Islet precursor cell (in vitro differentiated cells): ENCODE measurements around the gene NOTCH1.

Experiments used
- DNase-seq: peaks from one replicate; pipeline ENCODE4 v3.0.0-alpha.2; 2018

The NOTCH1 gene

GRCh38 chr9:136544548-136544963, 1.3 kb downstream of the NOTCH1 start:
- DNase-seq = peak; percentile 81

GRCh38 chr9:136543830-136544547, 1.9 kb downstream of the NOTCH1 start:
- peak; percentile 94 for DNase-seq

DNA sequence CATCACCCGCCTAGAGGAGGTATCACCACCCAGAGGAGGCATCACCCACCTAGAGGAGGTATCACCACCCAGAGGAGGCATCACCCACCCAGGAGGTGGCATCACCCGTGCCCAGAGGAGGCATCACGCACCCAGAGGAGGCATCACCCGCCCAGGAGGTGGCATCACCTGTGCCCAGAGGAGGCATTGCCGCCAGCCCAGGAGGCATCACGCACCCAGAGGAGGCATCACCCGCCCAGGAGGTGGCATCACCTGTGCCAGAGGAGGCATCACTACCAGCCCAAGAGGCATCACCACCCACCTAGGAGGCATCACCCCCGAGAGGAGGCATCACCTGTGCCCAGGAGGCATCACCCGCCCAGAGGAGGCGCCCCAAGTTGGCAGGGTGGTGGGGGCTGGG, 2.6 kb downstream of the NOTCH1 start:
- no peak for DNase-seq

DNA sequence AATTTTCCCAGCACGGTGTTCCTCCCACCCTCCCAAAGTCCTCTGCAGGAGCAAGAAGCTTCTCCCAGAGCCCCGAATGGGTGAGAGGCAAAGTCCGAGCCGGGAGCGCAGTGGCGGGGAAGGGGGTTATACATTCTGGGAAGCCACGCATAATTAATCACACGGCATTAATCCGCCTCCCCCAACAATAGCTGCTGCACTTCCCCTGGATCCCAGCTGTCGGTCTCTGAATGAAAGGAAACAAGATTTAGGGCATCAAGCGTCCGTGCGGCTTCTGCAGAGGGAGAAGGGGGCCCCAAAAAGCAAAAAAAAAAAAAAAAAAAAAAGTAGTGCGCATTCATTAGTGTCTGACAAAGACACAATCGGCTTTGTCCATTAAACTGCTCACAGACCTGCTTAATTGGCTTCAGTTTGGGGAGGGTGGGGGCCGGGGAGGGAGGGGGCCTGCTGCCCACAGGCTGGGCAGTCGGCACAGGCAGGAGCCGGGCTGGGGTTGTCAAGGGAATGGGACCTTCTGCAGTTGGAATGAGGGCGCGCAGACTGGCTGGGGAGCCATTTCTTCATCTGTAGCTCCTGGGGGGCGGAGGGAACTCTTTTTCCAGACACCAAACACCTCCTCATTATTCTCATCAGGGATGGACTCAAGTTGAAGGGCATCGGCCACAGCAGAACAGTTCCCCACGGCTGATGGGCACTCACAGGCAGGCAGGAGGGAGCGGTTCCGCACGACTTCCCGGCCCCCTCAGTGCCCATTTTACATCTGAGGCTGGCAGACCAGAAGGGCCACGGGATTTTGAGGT, 3.4 kb downstream of the NOTCH1 start:
- no peak for DNase-seq

DNA sequence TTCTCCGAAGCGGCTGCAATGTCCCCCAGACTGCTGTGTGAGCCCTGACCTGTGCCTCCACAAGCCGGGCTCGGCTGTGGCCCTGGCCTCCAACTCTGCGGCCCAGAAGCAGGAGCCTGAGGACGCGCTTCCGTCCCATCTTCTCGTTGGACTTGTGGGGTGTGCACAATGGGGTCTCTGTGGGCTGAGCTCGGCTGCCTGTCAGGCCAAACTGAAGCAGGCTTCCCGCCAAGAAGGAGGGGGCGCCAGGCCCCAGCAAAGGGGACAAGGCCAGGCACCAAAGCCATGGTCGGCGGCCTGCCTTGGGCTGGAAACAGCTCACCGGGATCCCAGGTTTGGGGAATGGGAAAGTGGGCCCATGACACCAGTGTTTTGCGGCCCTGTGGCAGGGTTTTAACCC, 4.1 kb downstream of the NOTCH1 start:
- DNase-seq = no peak

- DNase-seq = no peak
Observed at GRCh38 chr9:136541179-136541578, 4.7 kb downstream of the NOTCH1 start.

- DNase-seq = peak; percentile 81
Observed at GRCh38 chr9:136539427-136540421, 6.1 kb downstream of the NOTCH1 start.

GRCh38 chr9:136538599-136539426, 7.0 kb downstream of the NOTCH1 start:
- DNase-seq = no peak

DNA sequence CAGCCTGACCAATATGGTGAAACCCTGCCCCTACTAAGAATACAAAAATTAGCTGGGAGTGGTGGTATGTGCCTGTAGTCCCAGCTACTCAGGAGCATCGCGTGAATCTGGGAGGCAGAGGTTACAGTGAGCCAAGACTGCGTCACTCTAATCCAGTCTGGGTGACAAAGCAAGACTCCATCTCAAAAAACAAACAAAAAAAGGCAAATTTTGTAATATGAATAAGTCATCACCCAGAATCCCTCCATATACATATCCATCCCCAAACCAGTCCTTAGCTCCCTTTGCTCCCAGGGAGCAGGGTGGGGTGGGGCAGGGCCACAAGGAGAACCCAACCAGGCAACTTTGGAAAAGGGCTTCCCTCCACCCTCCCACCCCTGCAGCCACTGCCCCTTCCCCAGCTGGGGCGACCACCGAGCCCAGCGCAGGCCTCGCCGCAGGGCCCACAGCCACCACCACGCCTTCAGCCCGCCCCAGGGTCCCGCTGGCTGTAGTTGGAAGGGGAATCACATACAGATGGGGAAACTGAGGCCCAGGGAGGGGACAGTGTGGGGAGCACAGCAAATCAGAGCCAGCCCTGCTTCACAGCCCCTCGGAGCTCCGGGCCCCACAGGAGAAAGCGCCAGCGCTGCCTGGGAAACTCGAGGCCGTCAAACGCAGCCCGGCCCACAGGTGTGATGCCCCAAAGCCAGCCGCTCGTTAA, 7.8 kb downstream of the NOTCH1 start:
- no peak for DNase-seq

DNA sequence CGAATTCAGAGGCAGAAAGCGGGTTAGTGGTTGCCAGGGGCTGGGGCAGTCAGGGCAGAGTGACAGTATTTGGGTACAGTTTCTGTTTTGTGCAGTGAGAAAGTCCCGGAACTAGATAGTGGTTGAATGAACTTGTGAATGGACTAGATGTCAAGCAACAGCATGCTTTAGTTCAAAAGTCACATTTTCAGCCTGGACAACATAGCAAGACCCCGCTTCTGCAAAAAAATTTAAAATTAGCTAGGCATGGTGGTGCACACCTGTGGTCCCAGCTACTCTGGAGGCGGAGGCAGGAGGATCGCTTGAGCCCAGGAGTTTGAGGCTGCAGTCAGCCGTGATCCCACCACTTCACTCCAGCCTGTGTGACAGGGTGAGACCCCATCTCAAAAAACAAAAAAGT, 8.4 kb downstream of the NOTCH1 start:
- no peak for DNase-seq

- no peak for DNase-seq
Observed at GRCh38 chr9:136536721-136537241, 9.1 kb downstream of the NOTCH1 start.

DNA sequence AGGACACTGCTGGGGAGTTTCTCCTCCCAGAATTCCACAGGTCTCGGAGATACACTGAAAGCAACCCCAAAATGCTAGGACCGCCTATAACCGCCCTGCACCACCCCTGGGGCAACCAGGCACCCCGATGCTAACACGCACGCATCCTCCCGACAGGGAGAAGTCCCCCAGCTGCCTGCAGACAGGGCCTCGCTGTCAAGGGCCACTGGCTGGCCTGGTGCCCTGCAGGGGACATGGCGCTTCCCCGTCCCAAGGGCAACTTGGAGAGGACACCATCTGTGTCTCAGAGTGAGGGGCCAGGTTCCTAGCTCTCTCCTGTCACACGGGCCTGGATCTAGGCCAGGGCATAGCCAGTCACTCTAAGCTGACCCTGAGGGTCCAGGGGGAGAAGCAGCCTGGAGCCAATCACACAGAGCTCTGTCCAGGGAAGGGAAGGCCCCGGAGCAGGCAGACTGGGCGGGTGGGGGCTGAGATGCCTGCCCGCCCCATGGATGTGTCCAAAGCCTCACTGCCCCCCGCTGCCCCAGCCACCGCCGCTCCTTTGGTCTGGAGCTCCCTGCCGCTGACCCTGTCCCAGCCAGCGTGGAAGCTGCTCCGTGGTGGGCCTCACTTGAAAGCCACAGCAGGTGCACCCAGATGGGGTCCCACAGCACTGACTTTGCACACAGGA, 9.7 kb downstream of the NOTCH1 start:
- DNase-seq = no peak

GRCh38 chr9:136535070-136535469, 10.8 kb downstream of the NOTCH1 start:
- DNase-seq = no peak

- DNase-seq = no peak
Observed at GRCh38 chr9:136534366-136534765, 11.5 kb downstream of the NOTCH1 start.

GRCh38 chr9:136533775-136534157, 12.1 kb downstream of the NOTCH1 start:
- no peak for DNase-seq

- no peak for DNase-seq
Observed at GRCh38 chr9:136532799-136533774, 12.8 kb downstream of the NOTCH1 start.

DNA sequence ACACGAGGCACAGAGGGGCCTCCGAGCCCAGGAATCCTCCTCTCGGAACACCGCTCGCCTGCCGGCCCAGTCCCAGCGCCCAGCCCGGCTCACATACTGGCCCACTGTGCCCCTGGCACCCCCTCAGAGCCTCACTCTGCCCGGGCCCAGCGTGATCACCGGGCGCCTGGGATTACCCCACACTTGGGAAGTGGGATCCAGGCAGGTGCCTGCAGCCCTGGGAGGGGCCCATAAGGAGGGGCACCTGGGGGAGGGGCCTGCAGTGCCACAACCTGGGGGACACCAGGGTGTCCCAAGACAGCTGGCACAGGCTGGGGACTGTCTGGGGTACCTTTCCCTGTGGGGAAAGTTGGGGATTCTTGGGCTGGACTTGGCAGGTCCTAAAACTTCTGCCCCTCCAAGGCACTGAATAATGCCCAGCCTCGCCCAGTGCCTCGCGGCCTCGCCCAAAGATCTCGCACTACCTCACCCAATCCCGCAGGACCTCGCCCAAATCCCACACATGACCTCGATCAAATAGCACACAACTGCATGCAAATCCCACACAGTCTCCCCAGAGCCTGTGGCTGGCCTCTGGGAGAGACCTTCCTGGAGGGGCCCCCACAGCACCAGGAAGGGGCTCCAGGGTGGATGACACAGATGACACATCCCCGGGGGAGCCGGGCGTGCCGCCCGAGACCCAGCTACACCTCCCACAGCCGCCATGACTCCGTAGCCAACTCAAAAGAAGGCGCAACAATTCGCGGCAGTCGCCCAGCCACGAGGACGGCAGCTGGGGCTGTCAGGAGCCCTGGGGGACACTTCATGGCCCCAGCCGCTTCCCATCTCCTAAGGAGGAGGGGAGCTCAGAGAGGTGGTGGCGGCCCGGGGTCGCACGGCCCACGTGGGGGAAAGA, 13.7 kb downstream of the NOTCH1 start:
- no peak for DNase-seq

GRCh38 chr9:136531186-136531903, 14.5 kb downstream of the NOTCH1 start:
- no peak for DNase-seq
